BLaER1 treated with 17β-estradiol and CSF1 and Interleukin-3, amounts not matched to agents 10 nM and 100 nM (cell line): ENCODE results near the gene CACNB3.

Experiments used
- H3K27ac ChIP-seq, 11 experiments: shearing (Covaris generic); formaldehyde crosslinking; 2 replicates each; pipeline ENCODE4 v1.8.1; 2022
- H3K27me3 ChIP-seq, 11 experiments: shearing (Covaris generic); formaldehyde crosslinking; 2 replicates each; pipeline ENCODE4 v1.8.1; 2022
- H3K36me3 ChIP-seq, 11 experiments: shearing (Covaris generic); formaldehyde crosslinking; 2 replicates each; pipeline ENCODE4 v1.8.1; 2022
- H3K4me1 ChIP-seq, 10 experiments: shearing (Covaris generic); formaldehyde crosslinking; 2 replicates each; pipeline ENCODE4 v1.8.1; 2022
- H3K4me2 ChIP-seq, 11 experiments: shearing (Covaris generic); formaldehyde crosslinking; 2 replicates each; pipeline ENCODE4 v1.8.1; 2022
- H3K4me3 ChIP-seq, 10 experiments: shearing (Covaris generic); formaldehyde crosslinking; 2 replicates each; pipeline ENCODE4 v1.8.1; 2022
- H3K9ac ChIP-seq, 11 experiments: shearing (Covaris generic); formaldehyde crosslinking; 2 replicates each; pipeline ENCODE4 v1.8.1; 2022
- H3K9me3 ChIP-seq, 11 experiments: shearing (Covaris generic); formaldehyde crosslinking; replicated peaks in 1 of 11; 2 replicates each; pipeline ENCODE4 v1.8.1; 2022
- H4K20me1 ChIP-seq, 11 experiments: shearing (Covaris generic); formaldehyde crosslinking; 2 replicates each; pipeline ENCODE4 v1.8.1; 2022
- Cebpa-rat ChIP-seq, 11 experiments: shearing (Covaris generic); IDR thresholded peaks; 2 replicates each; pipeline ENCODE4 v1.8.1; 2022

Gene CACNB3

DNA sequence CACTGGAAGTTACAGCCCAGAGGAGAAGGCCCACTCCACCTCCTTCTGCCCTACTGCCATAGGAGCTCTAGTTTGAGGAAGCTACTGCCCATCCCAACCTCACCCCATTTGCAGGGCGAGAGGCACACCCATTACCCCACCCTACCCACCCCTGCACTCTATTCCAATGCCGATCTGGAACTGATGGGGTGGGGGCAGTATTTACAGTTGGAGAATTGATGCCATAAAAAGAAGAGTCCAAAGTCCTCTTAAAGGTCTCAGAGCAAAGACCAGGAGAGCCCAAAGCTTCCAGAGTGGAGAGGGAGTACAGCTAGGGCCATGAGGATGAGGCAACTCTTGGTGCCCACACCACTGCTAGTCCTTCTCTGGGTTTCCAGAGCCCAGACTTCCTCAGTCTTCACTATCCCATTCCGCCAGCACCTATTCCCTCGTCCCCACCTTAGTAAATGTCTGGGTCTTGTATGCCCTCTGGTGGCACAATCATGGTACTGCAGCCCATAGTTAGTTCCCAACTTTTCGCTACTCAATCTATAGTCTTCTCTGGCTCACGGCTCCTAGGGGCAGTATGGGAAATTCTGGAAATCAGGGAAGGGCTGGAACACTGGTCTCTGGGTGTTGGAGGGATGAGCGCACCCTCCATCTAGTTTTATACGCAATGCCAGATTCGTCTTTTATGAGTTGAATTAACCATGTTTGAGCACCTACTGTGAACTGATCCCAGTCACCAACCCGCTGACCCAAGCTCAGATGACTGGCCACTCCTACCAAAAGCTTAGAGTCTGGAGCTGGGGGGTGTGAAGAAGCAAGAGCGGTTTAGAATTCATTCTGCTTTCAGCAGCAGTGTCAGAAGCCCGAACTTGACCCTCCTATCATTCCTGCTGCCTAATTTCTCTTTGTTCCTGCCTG is 22.5 kb upstream of the CACNB3 start:
- Histone ChIP-seq H3K4me3 (no peak overlapping the region), H3K4me1 (peaks cover 14 to 38% (median 33%) of the 10 kb centered on the region in 10 experiments), H3K9me3 (no peaks in the 10 kb centered on the region), H4K20me1 (no peaks in the 10 kb centered on the region), H3K27me3 (no peaks in the 10 kb centered on the region), H3K36me3 (no peaks in the 10 kb centered on the region), H3K4me2 (peak overlapping the region in 9 of 11 experiments; percentile 13 to 76 (median 48); a peak in 12 of 22 replicates), H3K27ac (no peak overlapping the region), H3K9ac (no peak overlapping the region)
- no peak for TF ChIP-seq Cebpa-rat (IDR thresholded peaks at IDR 0.05)

DNA sequence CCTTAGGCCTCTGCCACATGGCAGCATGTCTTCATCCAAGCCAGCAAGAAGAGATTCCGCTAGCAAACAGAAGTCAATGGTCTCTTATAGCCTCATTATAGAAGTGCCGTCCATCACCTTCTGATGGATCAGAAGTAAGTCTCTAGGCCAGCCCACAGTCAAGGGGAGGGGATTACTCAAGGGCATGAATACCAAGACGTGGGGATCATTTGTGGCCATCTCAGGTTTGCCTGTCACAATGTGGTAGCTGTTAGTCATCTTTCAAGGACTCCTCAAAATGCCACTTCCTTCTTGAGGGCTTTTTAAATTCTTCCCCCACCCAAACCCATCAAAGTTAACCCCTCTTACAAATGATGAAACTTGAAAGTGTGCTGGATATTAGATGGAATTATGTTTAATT is 21.3 kb upstream of the CACNB3 start:
- Histone ChIP-seq H3K9me3 (no peaks in the 10 kb centered on the region), H3K36me3 (no peaks in the 10 kb centered on the region), H4K20me1 (no peaks in the 10 kb centered on the region), H3K4me3 (no peak overlapping the region), H3K27me3 (no peaks in the 10 kb centered on the region), H3K4me1 (peaks cover 14 to 38% (median 33%) of the 10 kb centered on the region in 10 experiments), H3K4me2 (peak overlapping the region in 9 of 11 experiments; percentile 4 to 62 (median 41); a peak in 15 of 22 replicates), H3K9ac (peak overlapping the region in 1 of 11 experiments; percentile 41; a peak in 1 of 22 replicates), H3K27ac (no peak overlapping the region)
- TF ChIP-seq Cebpa-rat (IDR thresholded peaks at IDR 0.05) = no peak

DNA sequence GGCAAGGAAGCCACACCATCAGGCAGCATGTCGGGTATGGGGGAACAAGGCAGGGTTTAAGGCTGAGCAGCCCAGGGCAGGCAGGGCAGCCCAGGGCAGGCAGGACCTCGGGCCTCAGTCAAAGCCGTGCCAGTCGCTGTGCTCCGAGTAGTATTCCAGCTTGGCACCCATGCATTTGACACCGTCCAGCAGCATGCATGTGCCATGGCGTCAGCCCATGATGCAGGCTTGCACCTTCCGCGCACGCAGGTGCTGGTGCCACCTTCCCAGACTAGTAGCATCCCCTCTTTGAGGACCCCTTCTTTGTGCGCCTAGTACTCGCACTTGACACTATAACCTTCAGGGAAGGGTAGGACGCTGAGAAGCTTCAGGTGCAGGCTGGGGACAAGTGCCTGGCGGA is 17.8 kb upstream of the CACNB3 start:
- no peak overlapping the region for H3K27ac ChIP-seq
- H3K4me3 ChIP-seq = no peak overlapping the region
- H3K9me3 ChIP-seq = no peaks in the 10 kb centered on the region
- H3K4me2 ChIP-seq = no peak overlapping the region
- H3K9ac ChIP-seq = no peak overlapping the region
- H3K36me3 ChIP-seq = no peaks in the 10 kb centered on the region
- no peaks in the 10 kb centered on the region for H3K27me3 ChIP-seq
- peaks cover 0 to 29% (median 19%) of the 10 kb centered on the region in 10 experiments; a peak in 17 of 20 replicates for H3K4me1 ChIP-seq
- TF ChIP-seq Cebpa-rat (IDR thresholded peaks at IDR 0.05) = no peak
- H4K20me1 ChIP-seq = no peaks in the 10 kb centered on the region

DNA sequence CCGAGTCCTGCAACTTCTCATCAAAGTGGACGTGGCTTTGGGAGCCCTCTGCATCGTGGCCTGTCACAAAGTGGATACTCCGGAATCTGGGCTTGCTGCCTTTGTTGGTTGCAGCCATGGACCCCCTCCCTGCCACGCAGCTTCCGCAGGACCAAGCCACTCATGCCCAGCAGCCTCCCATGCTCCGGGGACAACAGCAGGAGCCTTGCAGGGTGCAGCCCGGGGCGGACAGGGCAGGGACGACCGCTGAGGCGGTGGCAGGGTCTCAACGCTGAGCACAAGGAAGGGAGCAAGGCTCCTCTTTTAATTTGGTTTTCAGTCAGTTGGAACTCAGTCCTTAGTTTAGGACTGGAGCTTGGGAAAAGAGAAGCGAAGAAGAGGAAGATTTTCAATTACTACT is 17.3 kb upstream of the CACNB3 start:
- no peak overlapping the region for H3K27ac ChIP-seq
- peaks cover 0 to 25% (median 16%) of the 10 kb centered on the region in 10 experiments; a peak in 17 of 20 replicates for H3K4me1 ChIP-seq
- TF ChIP-seq Cebpa-rat (IDR thresholded peaks at IDR 0.05) = no peak
- no peaks in the 10 kb centered on the region for H4K20me1 ChIP-seq
- no peaks in the 10 kb centered on the region for H3K9me3 ChIP-seq
- no peaks in the 10 kb centered on the region for H3K36me3 ChIP-seq
- no peak overlapping the region for H3K4me3 ChIP-seq
- no peaks in the 10 kb centered on the region for H3K27me3 ChIP-seq
- no peak overlapping the region for H3K9ac ChIP-seq
- no peak overlapping the region for H3K4me2 ChIP-seq

DNA sequence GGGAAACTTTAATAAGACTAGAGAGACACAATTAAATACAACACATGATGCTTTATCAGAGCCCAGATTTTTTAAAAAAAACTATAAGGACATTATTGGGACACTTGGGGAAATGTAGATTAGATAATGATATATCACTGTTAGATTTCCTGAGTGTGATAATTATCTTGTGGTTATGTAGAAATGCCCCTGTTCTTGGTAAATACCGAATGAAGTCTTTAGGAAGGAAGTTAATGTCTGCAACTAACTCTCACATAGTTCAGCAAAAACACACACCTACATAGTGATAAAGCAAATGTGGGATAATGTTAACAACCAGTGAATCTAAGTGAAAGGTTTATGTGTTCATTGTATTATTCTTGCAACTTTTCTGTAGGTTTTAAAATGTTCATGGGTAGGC is 14.6 kb upstream of the CACNB3 start:
- no peak for TF ChIP-seq Cebpa-rat (IDR thresholded peaks at IDR 0.05)
- Histone ChIP-seq H3K36me3 (no peaks in the 10 kb centered on the region), H3K4me3 (no peak overlapping the region), H3K4me2 (peak overlapping the region in 1 of 11 experiments; percentile 33; a peak in 1 of 22 replicates), H3K4me1 (peaks cover 0 to 23% (median 0%) of the 10 kb centered on the region in 10 experiments; a peak in 7 of 20 replicates), H3K9ac (no peak overlapping the region), H3K27me3 (no peaks in the 10 kb centered on the region), H4K20me1 (no peaks in the 10 kb centered on the region), H3K9me3 (no peaks in the 10 kb centered on the region), H3K27ac (no peak overlapping the region)

DNA sequence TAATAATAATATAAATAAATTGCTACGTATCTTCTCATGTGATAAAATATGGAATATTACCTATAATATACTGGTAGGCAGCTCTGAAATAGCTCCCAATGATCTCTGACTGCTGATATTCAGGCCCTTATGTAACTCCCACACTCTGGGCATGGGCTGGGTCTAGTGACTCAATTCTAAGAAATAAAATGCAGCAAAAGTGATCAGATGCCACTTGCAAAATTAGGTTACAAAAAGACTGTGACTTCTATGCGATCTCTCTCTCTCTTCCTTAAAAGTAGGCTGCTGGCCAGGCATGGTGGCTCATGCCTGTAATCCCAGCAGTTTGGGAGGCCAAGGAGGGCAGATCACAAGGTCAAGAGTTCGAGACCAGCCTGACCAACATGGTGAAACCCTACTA is 10.3 kb upstream of the CACNB3 start:
- no peaks in the 10 kb centered on the region for H3K36me3 ChIP-seq
- no peak overlapping the region for H3K4me3 ChIP-seq
- no peak overlapping the region for H3K27ac ChIP-seq
- TF ChIP-seq Cebpa-rat (IDR thresholded peaks at IDR 0.05) = no peak
- peaks cover 0 to 29% (median 8%) of the 10 kb centered on the region in 10 experiments; a peak in 11 of 20 replicates for H3K4me1 ChIP-seq
- H3K9ac ChIP-seq = no peak overlapping the region
- no peak overlapping the region for H3K4me2 ChIP-seq
- no peaks in the 10 kb centered on the region for H3K27me3 ChIP-seq
- H3K9me3 ChIP-seq = no peaks in the 10 kb centered on the region
- H4K20me1 ChIP-seq = no peaks in the 10 kb centered on the region

DNA sequence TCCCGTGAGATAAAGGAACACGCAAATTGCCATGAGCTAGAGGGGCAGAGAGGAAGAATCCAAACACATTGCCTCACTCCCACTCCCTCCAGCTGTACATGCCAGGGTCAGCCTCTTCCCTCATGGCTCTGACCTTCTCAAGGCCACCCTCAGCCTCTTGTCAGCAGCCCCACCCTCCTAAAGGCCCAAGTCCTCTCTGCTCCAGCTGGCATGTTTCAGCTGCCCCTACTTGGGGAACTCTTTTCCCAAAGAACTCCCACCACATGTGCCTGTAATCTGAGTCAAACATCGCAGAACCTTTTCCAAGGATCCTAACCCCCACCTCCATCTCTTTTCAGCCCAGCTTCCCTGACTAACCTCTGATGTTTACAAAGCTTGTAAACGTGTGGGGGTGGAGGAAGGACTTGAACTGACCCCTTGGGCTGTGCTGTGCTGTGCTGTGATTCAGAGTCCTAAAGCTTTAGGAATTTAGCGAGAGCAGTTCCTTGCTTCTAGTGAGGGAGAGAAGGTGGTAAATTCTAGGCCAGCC is 7.3 kb upstream of the CACNB3 start:
- Histone ChIP-seq H3K4me3 (no peak overlapping the region), H3K9ac (no peak overlapping the region; a peak in 1 of 22 replicates), H3K27me3 (no peaks in the 10 kb centered on the region), H3K4me1 (peaks cover 13 to 32% (median 21%) of the 10 kb centered on the region in 10 experiments), H3K9me3 (no peaks in the 10 kb centered on the region), H4K20me1 (no peaks in the 10 kb centered on the region), H3K36me3 (no peaks in the 10 kb centered on the region), H3K4me2 (0 out of 22 replicates have a peak overlapping the region, but pooled peaks of 1 of the 11 experiments have one; percentile 5), H3K27ac (no peak overlapping the region)
- TF ChIP-seq Cebpa-rat (IDR thresholded peaks at IDR 0.05) = no peak

DNA sequence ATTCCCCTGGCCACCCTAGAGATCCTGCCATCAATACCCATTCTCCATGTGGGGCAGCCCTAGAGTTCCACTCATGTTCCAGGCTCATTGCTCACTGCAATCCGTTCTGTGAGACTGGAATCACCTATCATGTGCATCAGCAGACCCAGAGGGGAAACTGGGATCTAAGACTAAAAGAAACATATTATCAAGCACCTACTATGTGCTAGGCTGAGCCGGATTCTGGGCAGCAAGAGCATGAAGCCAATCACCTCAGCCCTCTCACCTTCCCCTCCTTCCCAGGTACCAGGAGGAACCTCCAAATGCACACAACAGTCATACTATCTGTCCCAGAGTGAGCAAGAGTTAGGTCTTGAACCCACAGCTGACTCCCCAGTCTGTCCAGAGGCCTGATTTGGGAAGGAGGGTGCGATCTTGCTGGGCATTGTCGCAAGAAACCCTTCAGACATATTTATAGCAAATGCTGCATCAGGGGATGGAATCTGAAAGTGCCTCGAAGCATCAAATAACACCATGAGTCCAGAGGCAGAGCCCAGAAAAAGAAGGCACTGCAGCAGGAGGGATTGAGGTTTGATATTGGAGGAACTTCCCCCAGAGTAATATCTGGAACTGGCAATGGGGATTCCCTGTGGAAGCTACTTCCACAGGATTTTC is 6.7 kb upstream of the CACNB3 start:
- Histone ChIP-seq H3K4me2 (peak overlapping the region in 1 of 11 experiments; percentile 5; a peak in 1 of 22 replicates), H3K9me3 (no peaks in the 10 kb centered on the region), H3K4me1 (peaks cover 19 to 38% (median 27%) of the 10 kb centered on the region in 10 experiments), H3K36me3 (no peaks in the 10 kb centered on the region), H3K9ac (no peak overlapping the region), H3K27me3 (no peaks in the 10 kb centered on the region), H3K27ac (no peak overlapping the region), H4K20me1 (peaks cover 0 to 2% (median 0%) of the 10 kb centered on the region in 11 experiments; a peak in 1 of 22 replicates), H3K4me3 (no peak overlapping the region)
- TF ChIP-seq Cebpa-rat (IDR thresholded peaks at IDR 0.05) = no peak

DNA sequence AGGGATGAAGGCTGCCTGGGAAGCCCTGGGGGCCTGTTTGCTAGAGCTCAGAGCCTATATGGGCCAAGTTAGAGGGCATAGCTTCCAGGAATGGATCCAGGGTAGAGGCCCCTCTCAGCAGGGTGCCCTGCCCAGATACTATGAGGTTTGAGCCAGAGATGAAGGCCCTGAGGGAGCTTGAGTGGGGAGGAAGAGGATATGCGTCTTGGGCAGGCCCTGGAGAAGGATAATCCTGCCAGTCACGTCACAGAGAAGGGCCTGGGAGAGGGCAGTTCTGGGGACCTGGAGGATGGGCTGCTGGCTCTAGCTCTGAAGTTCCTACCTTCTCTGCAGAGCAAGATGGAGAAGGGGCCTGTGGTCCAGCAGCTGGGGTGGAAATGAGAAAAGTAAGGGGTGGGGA is 5.9 kb upstream of the CACNB3 start:
- no peaks in the 10 kb centered on the region for H3K9me3 ChIP-seq

More for the DNA sequence above, 5.9 kb upstream of the CACNB3 start:
- Histone ChIP-seq H3K4me1 (peaks cover 27 to 40% (median 36%) of the 10 kb centered on the region in 10 experiments), H3K9ac (0 out of 22 replicates have a peak overlapping the region, but pooled peaks of 3 of the 11 experiments have one; percentile 5 to 29 (median 9)), H3K27me3 (no peaks in the 10 kb centered on the region), H3K27ac (no peak overlapping the region), H3K36me3 (no peaks in the 10 kb centered on the region), H3K4me3 (no peak overlapping the region), H4K20me1 (peaks cover 0 to 10% (median 0%) of the 10 kb centered on the region in 11 experiments; a peak in 2 of 22 replicates), H3K4me2 (peak overlapping the region in 5 of 11 experiments; percentile 9 to 99 (median 31); a peak in 5 of 22 replicates)
- TF ChIP-seq Cebpa-rat (IDR thresholded peaks at IDR 0.05) = no peak
